ELF-1 (cell line): ENCODE measurements around the gene IFT88.

Experiments used
- DNase-seq: peaks from one replicate; pipeline ENCODE4 v3.0.0-alpha.2; 2016; ENCODE audit warnings: low read depth, low spot score

IFT88 gene

DNA sequence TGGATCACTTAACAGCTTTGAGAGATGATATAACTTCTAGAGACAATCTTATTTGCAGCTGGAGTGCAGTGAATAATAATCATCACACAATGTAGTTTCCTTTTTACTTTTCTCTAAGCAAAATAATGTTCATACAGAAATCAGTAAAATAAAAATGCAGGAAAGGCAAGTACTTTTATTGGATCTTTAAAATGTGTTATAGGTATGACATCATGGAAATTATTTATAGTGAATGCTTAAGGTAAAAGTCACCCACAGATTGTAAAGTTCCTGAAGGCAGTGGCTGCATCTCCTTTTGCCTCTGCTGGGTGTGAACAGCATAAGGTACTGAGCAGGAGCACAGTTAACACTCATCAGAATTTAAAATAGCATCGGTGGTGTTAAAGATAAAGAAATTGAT, 119.2 kb downstream of the IFT88 start:
- DNase-seq = no peak

DNA sequence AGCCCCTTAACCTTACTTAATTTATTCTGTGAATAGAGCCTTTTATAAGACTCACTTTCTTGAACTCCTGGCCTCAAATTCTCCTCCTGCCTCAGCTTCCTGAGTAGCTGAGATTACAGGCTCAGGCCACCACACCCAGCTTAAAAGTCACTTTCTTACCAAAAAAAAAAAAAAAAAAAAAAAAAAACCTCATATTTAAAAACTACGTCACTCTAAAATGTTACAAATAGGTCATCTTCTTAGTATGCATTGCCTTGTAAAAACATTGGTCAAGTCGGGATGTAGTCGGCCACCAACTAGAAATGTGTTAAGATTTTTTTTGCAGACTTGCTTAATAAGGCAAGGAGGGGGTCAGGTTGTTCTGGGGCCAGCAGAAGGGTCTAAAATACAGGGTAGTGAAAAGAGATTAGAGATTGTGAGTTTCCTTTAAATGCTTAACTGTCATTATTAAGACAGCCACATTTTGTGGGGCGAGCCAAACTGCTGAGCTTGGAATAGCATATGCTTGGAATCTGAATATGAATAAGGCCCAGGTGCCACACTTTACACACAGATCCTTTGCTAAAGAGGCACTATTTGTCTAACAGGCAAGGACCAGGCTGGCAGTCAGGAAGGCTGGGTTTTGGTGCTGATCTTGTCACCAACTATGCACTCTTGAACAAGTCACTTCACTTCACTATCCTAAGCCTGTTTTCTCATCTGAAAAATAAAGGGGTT, 120.1 kb downstream of the IFT88 start:
- no peak for DNase-seq

DNA sequence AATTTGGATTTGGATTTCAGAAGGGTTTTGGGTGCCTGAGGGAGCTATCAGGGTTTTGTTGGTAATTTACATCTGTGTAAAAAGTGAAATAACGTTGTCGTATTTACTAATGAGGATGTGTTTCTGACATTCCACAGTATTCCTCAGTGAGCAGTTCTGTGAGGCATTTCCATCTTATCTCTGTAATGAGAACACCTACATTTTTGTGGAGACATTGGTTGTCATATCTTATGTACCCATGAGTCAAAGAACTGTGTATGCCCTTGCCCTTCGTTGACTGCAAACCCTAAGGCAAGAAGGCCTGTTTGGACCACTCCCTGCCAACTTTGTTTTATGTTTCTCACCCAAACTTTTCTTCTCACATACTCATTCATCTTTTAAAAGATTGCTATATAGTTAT, 122.3 kb downstream of the IFT88 start:
- no peak for DNase-seq

DNA sequence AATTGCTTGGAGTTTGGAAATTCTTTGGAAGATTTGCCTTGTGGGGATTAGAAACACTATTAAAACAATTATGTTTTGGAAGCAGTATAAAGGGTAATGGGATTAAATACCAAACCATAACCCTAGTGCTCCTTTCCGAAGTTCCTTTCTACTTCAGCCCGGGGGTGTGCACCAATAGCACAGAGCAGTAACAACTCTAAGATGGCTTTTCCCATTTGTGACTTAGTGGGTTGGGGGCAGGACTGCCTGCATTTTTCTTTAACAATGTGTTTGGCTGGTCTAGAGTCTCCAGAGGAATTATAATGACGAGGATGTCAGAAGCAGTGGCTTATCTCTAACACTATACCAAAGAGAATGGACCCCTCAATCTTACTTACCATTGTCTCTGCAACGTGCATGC, 124.7 kb downstream of the IFT88 start:
- DNase-seq = no peak

DNA sequence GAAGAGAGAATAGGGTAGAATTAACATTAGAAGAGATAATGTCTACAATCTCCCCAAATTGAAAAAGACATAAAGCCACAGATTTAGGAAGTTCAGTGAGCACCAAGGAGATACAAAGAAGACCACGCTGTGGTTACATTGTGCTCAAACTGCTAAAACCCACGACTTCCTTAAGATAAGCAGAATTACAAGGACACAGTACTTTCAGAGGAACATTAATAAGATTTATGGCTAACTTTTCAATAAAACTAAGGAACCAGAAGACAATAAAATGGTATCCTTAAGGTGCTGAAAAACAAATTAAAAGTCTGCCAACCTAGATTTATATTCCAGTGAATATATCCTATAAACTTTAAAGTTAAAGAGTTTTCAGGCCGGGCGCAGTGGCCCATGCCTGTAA, 129.1 kb downstream of the IFT88 start:
- DNase-seq = no peak

DNA sequence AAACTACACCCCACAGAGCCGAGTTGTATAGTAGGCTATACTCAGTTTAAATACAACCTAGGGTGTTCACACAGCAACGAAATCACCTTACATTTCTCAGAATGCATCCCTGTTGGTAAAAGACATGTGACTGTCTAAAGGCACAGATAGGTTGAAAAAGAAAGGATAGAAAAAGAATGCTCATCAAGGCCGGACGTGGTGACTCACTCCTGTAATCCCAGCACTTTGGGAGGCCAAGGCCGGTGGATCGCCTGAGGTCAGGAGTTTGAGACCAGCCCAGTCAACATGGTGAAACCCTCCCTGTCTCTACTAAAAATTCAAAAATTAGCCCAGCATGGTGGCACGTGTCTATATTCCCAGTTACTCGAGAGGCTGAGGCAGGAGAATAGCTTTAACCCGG, 132.8 kb downstream of the IFT88 start:
- no peak for DNase-seq

DNA sequence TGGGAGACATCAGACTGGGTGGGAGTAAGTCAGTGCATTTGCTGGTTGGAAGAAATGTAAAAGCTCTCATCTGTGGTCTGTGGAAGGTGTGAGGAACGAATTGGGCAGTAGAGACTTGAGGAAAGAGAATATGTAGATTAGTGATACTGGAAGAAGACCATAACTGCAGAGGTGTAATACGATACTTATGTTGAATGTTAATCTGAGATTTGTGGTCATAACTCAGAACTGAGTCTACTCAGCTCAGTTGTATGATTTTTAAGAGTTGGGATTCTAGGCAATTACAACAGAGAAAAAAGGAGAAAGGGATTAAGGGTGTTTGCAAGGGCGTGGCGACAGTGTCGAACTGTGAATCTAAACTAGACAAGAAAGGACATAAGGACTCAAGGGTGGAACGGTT, 133.3 kb downstream of the IFT88 start:
- no peak for DNase-seq

DNA sequence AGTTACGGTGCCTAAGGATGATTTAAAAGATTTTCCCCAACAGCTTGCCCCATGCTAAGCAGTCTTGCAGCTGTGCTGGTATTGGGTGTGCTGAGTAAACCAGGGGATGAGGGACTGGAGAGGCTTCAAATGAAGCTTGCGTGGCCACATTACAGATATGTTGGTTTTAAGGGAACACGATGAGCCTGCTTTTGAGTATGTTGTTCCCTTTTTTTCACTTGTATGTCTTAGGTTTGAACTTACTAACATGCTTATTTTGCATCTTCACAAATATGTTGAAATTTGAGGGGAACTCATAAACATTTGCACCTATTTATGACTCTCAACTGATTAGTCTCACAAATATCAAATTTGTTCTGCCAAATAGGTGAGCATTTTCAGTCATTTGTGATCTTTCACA, 134.5 kb downstream of the IFT88 start:
- DNase-seq = no peak

DNA sequence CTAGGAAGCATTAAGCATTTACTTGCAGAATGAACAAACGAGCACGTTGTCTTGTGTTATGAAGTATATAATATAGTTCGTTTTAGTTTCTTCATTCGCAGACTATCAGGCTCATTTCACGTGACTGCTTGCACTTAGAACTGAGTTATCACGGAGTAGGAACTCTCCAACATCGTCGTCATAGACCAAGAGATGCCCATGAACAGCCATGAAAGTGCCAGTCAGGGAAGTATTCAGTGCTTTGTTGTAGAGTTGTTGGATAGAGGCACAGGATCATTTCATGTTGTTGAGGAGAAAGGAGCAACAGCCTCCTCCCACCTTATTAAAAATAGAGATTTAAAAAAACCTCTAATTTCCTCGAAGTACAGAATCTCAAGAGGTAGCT, 135.6 kb downstream of the IFT88 start:
- DNase-seq = no peak

DNA sequence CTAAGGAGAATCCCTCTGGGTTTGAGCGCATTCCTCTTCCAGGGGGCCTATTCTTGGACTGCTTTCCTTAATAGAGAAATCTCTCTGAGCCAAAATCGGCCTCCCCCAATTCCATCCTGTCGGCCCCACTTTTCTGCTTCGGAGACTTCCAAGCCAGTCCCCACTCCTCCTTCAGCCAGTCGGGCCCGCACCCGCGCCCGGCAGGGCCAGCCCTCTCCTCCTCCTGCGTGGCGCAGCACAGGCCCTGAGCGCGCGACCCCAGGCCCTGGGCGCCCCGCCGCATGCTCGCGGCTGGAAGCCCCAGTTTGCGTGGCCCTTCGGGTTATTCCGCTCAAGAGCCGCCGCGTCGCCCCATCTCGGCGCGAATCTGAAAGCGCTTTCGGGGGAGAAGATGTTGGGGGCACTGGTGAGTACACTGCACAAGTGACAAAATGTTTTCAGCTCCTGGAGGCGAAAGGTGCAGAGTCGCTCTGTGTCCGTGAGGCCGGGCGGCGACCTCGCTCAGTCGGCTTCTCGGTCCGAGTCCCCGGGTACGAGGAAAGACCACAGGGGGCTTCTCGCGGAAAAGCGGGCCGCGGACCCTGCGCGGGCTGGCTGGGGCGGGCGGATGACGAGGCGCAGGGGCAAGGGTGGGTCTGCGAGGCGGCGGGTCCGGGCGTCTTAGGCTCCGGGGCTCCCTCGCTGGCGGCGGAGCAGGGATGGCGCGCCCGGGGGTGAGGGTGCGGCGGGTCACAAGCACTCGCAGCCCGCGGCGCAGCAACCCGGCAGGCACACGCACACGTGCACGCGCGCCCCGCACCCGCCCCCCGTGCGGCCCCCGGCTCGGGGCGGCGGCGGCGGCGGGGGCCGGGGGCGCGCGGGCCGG, 136.2 kb downstream of the IFT88 start, which contains the start of gene IL17D:
IL17D (plus strand) TSS at position 785 of the 865 bp plus-strand sequence. CDS start 303 bp downstream, outside the sequence.
- DNase-seq = peak; percentile 48

DNA sequence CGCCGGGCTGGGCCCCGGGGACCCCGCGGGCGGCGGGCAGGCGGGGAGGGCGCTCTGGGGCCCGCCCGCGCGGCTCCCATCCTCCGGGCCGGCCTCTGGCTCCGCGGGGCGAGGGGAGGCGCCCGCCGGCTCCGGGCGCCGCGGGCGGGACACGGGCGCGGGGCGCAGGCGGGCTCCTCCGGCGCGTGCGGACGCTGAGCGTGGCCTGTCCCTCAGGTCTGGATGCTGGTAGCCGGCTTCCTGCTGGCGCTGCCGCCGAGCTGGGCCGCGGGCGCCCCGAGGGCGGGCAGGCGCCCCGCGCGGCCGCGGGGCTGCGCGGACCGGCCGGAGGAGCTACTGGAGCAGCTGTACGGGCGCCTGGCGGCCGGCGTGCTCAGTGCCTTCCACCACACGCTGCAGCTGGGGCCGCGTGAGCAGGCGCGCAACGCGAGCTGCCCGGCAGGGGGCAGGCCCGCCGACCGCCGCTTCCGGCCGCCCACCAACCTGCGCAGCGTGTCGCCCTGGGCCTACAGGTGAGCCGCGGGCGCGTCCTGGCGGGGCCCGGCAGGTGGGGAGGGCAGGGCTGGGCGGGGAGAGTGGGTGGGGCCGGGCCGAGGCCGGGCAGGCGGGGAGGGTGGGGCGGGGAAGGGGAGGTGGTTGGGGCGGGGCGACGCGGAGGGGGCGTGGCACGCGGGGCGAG, 137.0 kb downstream of the IFT88 start:
- peak; percentile 89 for DNase-seq

DNA sequence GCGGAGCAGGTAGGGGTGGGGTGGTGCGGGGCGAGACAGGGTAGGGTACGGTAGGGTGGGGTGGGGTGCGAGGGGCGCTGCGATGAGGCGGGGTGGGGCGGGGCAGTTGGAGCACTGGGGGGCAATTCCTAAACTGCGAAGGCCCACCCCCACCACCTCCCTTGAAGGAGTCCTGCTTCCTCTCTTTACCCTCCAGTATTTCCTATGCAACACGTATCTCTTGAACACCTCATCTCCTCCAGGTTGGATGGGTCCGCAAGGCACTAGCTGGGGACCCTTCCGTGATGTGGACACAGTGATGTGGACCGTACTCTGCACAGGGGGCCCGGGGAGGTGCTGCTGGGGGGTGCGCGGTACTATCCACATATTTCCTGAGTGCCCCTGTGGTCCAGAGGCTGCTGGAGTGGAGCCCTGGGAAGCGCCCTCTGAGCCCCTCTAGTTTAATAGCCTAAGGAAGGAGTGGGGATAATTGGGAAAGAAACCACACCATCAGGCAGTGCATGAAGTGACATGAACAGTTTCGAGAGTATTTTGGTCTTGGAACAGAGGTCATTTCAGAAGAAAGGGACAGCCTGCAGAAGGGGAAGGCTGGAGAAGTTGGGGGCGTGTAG, 137.6 kb downstream of the IFT88 start:
- DNase-seq = peak; percentile 39

DNA sequence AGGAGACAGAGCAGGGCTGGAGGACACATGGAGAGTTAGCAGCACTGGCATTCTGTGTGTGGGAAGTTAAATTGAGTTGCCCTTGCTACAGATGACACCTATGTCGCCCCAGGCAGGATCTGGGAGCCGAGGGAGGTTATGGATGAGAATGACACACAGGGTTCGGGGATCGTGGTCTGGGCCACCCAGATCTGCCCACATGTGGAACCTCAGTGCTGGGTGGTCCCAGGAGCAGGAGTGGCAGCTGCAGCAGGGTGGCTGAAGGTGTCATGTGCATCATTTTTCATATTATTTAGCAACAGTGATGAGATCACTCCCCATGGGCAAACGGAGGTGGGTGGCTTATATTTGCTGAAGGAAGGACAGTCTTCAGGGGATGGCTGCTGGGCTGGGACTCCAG, 139.7 kb downstream of the IFT88 start:
- no peak for DNase-seq

DNA sequence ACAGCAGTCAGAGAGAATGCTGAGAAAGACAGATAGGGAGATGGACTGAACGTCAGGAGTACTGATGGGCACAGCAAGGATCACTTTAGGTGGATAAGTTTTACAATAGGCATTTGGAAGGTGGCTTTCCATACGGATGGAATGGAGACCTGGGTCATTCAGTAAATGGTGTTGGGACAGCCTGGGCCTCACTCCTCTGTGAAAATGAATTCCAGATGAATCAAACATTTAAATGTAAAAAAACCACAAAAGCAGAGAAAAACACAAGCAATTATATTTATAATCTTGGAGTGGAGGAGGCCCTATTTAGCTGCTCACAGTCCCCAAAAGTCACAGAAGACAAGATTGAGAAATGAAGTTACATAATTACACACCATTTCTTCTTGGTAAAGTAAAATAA, 141.3 kb downstream of the IFT88 start:
- no peak for DNase-seq

DNA sequence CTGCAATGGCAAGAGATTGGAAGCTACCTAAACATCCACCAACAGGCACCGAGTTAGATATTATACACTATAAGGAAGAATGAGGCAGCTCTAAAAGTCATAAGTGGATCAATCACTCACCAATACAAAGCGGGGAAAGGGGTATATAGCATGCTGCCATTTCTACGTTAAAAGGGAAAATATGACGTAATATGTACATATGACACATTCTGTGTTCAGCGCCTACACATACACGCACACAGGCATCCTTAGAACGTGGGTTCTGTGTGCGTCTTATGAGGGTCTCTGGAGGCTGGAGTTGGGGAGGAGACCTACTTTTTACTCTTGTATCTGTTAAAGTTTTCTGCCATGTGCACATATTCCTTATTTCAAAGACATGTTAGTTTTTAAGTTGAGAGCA, 142.4 kb downstream of the IFT88 start:
- no peak for DNase-seq

DNA sequence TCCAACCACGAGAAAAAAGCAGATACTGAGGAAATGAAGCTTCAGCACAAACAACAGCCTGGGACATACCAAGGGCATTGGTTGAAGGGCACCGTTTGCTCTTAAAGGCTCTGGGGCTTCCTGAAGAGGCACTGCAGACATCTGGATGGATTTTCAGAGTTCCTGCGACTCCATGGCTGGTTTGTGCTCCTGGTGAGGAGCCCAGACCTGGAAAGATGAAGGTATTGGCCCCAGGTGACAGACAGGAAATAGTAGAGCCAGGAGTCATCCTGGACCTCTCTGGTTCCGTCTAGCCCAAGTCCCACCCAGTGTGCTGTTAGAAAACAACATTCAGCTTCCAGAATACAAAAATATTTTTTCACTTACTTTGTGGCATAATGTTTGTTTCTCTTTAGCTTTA, 142.8 kb downstream of the IFT88 start:
- no peak for DNase-seq

DNA sequence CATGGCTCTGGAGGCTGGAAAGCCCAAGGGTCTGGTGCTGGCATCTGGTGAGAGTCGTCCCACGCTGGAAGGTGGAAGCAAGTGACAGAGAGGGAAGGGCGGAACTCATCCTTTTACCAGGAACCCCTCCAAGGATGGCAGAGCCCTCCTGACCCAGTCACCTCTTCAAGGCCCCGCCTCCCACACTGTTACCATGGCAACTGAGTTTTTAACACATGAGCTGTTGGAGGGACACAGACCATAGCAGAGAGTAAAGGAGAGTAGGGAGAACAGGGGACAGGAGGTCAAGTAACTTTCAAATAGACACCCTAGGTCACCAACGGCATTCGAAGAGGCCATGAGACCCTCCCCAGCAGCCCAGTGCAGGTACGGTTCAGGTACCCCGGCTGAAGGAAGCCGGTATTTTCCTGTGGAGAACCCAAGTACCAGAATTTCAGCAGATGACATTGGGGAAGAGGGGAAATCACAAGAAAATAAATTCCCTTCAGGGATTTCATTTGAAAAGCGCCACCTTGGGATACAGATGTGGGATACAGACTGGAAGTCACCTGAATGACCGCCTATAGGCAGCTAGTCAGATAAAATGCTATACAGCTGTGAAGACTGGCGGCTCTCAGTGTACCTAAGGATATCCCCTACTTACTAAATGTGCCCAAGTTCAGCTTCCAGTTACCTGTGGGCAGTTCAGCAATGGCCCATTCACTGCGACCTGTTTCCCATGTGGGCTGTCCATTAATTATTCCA, 144.5 kb downstream of the IFT88 start:
- DNase-seq = peak; percentile 54

DNA sequence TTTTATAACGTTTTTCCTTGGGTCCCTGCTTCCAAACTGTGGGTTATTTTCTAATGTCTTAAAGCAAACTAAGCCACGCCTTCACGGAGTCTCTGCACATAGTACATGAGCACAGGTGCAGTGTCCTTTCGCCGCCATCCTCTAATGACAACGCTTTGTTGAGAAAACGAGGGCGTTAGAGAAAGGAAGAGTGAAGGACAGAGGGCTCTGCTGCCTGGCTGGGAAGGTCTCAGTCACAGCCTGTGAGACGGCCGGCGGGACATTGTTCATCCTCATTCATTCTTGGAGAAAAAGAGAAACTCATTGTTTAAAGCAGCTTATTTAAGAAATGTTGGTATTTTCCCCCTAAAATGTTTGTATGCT, 146.0 kb downstream of the IFT88 start:
- DNase-seq = no peak

DNA sequence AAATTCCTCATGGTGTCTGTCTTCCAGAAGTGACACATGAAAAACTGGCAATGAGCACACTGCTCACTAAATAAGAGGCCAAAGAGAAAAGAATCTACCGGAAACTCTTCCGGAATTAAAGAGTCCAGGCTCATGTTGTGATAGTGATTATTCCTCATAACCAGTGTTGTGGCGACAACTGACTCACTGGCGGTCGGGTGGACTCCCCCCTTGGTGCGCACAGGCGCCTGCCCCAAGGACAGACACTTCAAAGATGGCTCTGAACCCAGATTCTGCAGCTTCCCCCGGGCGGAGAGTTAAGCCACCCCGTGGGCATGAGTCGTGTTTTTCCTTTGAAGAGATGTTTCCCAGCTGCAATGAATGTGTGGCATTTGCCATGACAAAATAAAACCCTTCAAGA, 146.8 kb downstream of the IFT88 start:
- no peak for DNase-seq

DNA sequence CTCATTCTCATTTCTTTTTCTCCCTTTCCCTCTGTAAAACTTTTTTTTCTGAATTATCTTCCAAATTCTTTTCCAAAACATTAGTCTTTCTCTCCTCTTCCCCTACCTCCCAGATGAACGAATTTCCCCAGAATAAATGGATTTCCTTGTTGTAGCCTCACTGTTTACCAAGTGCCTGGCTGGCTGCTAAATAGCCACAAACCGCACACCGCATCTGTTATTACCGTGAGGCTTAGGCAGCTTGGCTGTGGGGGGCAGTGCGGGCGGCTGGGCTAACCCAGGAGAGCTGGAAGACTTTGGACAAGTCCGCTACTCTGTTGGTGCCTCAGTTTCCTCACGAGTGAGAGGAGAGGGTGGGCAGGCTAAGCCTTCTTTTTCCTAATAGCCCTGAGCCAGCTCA, 147.2 kb downstream of the IFT88 start:
- DNase-seq = no peak

DNA sequence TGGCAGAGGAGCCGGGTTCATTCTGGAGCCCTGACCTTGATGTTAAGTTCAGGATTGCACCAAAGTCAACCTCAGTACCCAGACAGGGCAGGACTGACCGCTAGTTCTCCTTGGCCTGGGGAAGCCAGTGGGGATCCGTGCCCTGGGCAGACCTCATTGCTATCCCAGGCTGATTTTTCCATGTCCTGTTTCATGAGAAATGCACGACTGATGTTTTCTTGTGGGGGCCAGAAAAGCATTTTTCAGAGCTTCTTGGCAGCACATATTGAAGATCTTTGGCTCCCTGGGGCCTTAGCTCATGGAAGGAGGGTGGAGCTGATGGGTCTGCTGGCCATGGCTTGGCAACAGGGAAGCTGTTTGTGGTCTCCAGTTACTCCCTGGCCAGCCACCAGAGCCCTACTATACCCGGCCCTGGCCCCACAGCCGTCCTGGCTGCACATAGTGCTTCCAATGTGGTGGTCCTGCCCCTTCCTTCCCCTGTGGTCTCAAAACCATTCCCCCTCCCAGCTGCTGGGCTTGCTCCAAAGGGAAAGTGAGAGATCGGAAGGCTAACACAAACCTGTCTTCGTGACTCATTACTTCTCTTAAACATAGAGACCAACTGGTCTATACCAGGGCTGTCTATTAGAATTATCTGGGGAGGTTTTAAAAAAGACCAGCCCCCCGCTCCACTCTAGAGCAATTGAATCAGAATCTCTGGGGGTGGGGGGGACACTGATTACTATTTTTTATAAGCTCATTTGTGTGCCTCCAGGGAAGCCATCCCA, 147.8 kb downstream of the IFT88 start:
- DNase-seq = no peak
